T-helper 1 cell treated with Interleukin-12 subunit alpha and Interleukin-12 subunit beta and Interleukin-4 antibody, amounts not matched to agents 30 ng/mL and 1 ng/mL, for 36 hours (primary cell): Measurements from ENCODE around the gene ATP6V1G3. TPM values are rescaled to one million over a fixed set of nuclear protein-coding genes. Genes with fewer than 3 reads are reported as not detected.

Experiments
- intact Hi-C: fragments of 100-400 bp; cut with micrococcal nuclease; formaldehyde crosslinking; loops from one replicate; pipeline ENCODE4 v1.15.1; 2024
- total RNA-seq: library from RNA; stranded (reverse); gene quantifications from 2 replicates; pipeline ENCODE4 v1.2.3, GENCODE V29; 2022

Gene ATP6V1G3
- total RNA-seq, 1 donor from 2014 or later, result not detected

- intact Hi-C loops, result no loop called here
Measured at GRCh38 chr1:198543670-198544260, 3.3 kb upstream of the ATP6V1G3 start.

- intact Hi-C loops, result no loop called here
Measured at GRCh38 chr1:198542632-198543031, 2.2 kb upstream of the ATP6V1G3 start.

GRCh38 chr1:198541737-198542136 lies 1.3 kb upstream of the ATP6V1G3 start:
- intact Hi-C loops, result no loop called here

- intact Hi-C loops, result no loop called here
Measured at GRCh38 chr1:198538579-198539364, 1.7 kb downstream of the ATP6V1G3 start.

- intact Hi-C loops, result loop anchor here (1.0 to 2.0 kb wide), 2 partner anchors 9 to 15 kb away; no protein-coding TSS in a partner anchor
Measured at GRCh38 chr1:198535631-198536030, 4.8 kb downstream of the ATP6V1G3 start.

GRCh38 chr1:198534548-198535418 lies 5.7 kb downstream of the ATP6V1G3 start:
- intact Hi-C loops, result loop anchor here (1.0 to 2.0 kb wide), 2 partner anchors 8 to 14 kb away; no protein-coding TSS in a partner anchor

GRCh38 chr1:198531891-198532290 lies 8.6 kb downstream of the ATP6V1G3 start:
- intact Hi-C loops, result no loop called here

GRCh38 chr1:198530953-198531352 lies 9.5 kb downstream of the ATP6V1G3 start:
- intact Hi-C loops, result no loop called here

- intact Hi-C loops, result loop anchor here (10.0 kb wide), 1 partner anchor 755 kb away; the partner anchor contains the start of gene DENND1B
Measured at GRCh38 chr1:198529414-198529813, 11.1 kb downstream of the ATP6V1G3 start.

- intact Hi-C loops, result loop anchor here (10.0 kb wide), 1 partner anchor 754 kb away; the partner anchor contains the start of gene DENND1B
Measured at GRCh38 chr1:198528364-198528763, 12.1 kb downstream of the ATP6V1G3 start.

- intact Hi-C loops, result loop anchor here (5.0 to 10.0 kb wide), 4 partner anchors 413 to 750 kb away; partner anchors contain the start of gene DENND1B
Measured at GRCh38 chr1:198524556-198524955, 15.9 kb downstream of the ATP6V1G3 start.

- intact Hi-C loops, result loop anchor here (5.0 to 10.0 kb wide), 4 partner anchors 413 to 749 kb away; partner anchors contain the start of gene DENND1B
Measured at GRCh38 chr1:198524127-198524526, 16.4 kb downstream of the ATP6V1G3 start.

- intact Hi-C loops, result loop anchor here (1.0 to 10.0 kb wide), 12 partner anchors 34 to 749 kb away; partner anchors contain the start of gene DENND1B
Measured at GRCh38 chr1:198523182-198523950, 17.1 kb downstream of the ATP6V1G3 start.

- intact Hi-C loops, result loop anchor here (2.0 to 10.0 kb wide), 5 partner anchors 14 to 746 kb away; partner anchors contain the start of gene DENND1B
Measured at GRCh38 chr1:198520524-198521254, 19.8 kb downstream of the ATP6V1G3 start.

GRCh38 chr1:198519639-198520501 lies 20.6 kb downstream of the ATP6V1G3 start:
- intact Hi-C loops, result loop anchor here (1.0 to 10.0 kb wide), 6 partner anchors 15 to 745 kb away; partner anchors contain the start of gene DENND1B

GRCh38 chr1:198517623-198518199 lies 22.8 kb downstream of the ATP6V1G3 start:
- intact Hi-C loops, result no loop called here

- intact Hi-C loops, result no loop called here
Measured at GRCh38 chr1:198500096-198500495, 40.4 kb downstream of the ATP6V1G3 start.

GRCh38 chr1:198499588-198499987 lies 40.9 kb downstream of the ATP6V1G3 start:
- intact Hi-C loops, result no loop called here
